NCI-H69 (cell line): Measurements from ENCODE around the gene LRRC71.

Source experiments
- DNase-seq: peaks from one replicate; lab custom pipeline; 2025; lab: John Stamatoyannopoulos, UW

Gene LRRC71

GRCh38 chr1:156927215-156928042 is 7.0 kb downstream of the LRRC71 start:
- peak; percentile 86 for DNase-seq

GRCh38 chr1:156928043-156928602 is 7.7 kb downstream of the LRRC71 start:
- DNase-seq = no peak

- DNase-seq = no peak
Observed at GRCh38 chr1:156929596-156930238, 9.3 kb downstream of the LRRC71 start.

- no peak for DNase-seq
Observed at GRCh38 chr1:156930483-156930882, 10.1 kb downstream of the LRRC71 start.

GRCh38 chr1:156931211-156931952 is 10.9 kb downstream of the LRRC71 start:
- DNase-seq = peak; percentile 23

- no peak for DNase-seq
Observed at GRCh38 chr1:156931974-156932710, 11.7 kb downstream of the LRRC71 start.

- DNase-seq = peak; percentile 11
Observed at GRCh38 chr1:156933136-156933535, 12.7 kb downstream of the LRRC71 start.

- no peak for DNase-seq
Observed at GRCh38 chr1:156935505-156936128, 15.2 kb downstream of the LRRC71 start.

- no peak for DNase-seq
Observed at GRCh38 chr1:156936191-156936590, 15.8 kb downstream of the LRRC71 start.

- peak; percentile 18 for DNase-seq
Observed at GRCh38 chr1:156936721-156937220, 16.3 kb downstream of the LRRC71 start.

GRCh38 chr1:156937883-156938282 is 17.5 kb downstream of the LRRC71 start:
- DNase-seq = no peak

- DNase-seq = no peak
Observed at GRCh38 chr1:156938813-156939212, 18.4 kb downstream of the LRRC71 start.

- DNase-seq = no peak
Observed at GRCh38 chr1:156939786-156940334, 19.4 kb downstream of the LRRC71 start.

GRCh38 chr1:156941675-156942074 is 21.2 kb downstream of the LRRC71 start:
- DNase-seq = no peak

GRCh38 chr1:156942176-156942575 is 21.7 kb downstream of the LRRC71 start:
- DNase-seq = no peak

GRCh38 chr1:156942576-156942975 is 22.1 kb downstream of the LRRC71 start:
- no peak for DNase-seq

GRCh38 chr1:156943756-156944155 is 23.3 kb downstream of the LRRC71 start:
- no peak for DNase-seq

- no peak for DNase-seq
Observed at GRCh38 chr1:156944268-156944667, 23.8 kb downstream of the LRRC71 start.

GRCh38 chr1:156944848-156945247 is 24.4 kb downstream of the LRRC71 start:
- no peak for DNase-seq

GRCh38 chr1:156945881-156946661 is 25.6 kb downstream of the LRRC71 start:
- DNase-seq = peak; percentile 78
